MCF 10A (cell line): Measurements from ENCODE around the gene FBP1. TPM values are rescaled to one million over a fixed set of nuclear protein-coding genes. Genes with fewer than 3 reads are reported as not detected.
A peak's percentile ranks its signal among the peaks of the same experiment; 100 is the strongest.

Experiments
- BruUV-seq: library from RNA; stranded (reverse); fragments of 400-500 nt; replicated peaks from 2 replicates; lab custom pipeline; 2021; lab: Mats Ljungman, UMichigan
- CTCF ChIA-PET: fragments of 300-600 bp; sonication (Branson Sonifier 250); formaldehyde crosslinking; extraction: SDS; loops from one replicate; lab custom pipeline; 2021; ENCODE audit warnings: antibody characterized with exemption, inconsistent platforms; lab: Yijun Ruan, JAX
- POLR2A ChIA-PET: fragments of 300-600, 350-650 bp; sonication (Branson Sonifier 250); formaldehyde crosslinking; extraction: SDS; loops from one replicate; lab custom pipeline; 2020; ENCODE audit warnings: antibody characterized with exemption, inconsistent platforms; lab: Yijun Ruan, JAX
- DNase-seq: peaks from one replicate; pipeline ENCODE4 v3.0.0-alpha.2; 2018; ENCODE audit not compliant: unreplicated experiment
- H3K27ac Mint-ChIP-seq: one replicate; pipeline ENCODE4 v1.8.0; 2022; ENCODE audit warnings: mild to moderate bottlenecking, low read depth, mixed read lengths; ENCODE audit not compliant: unreplicated experiment
- H3K27me3 Mint-ChIP-seq: one replicate; pipeline ENCODE4 v1.8.0; 2022; ENCODE audit warnings: mixed read lengths; ENCODE audit not compliant: insufficient read depth, unreplicated experiment
- H3K36me3 Mint-ChIP-seq: one replicate; pipeline ENCODE4 v1.8.0; 2022; ENCODE audit warnings: mild to moderate bottlenecking, moderate library complexity, mixed read lengths; ENCODE audit not compliant: insufficient read depth, unreplicated experiment
- H3K4me1 Mint-ChIP-seq: one replicate; pipeline ENCODE4 v1.8.0; 2022; ENCODE audit warnings: mixed read lengths; ENCODE audit not compliant: insufficient read depth, unreplicated experiment
- H3K4me3 Mint-ChIP-seq: one replicate; pipeline ENCODE4 v1.8.0; 2022; ENCODE audit warnings: mild to moderate bottlenecking, moderate library complexity, mixed read lengths; ENCODE audit not compliant: unreplicated experiment
- H3K9me3 Mint-ChIP-seq: one replicate; pipeline ENCODE4 v1.8.0; 2022; ENCODE audit warnings: mixed read lengths; ENCODE audit not compliant: unreplicated experiment
- intact Hi-C: fragments of 100-400 bp; cut with micrococcal nuclease; formaldehyde crosslinking; loops from 2 replicates; pipeline ENCODE4 v1.14.1; 2022
- total RNA-seq: library from RNA; stranded (reverse); gene quantifications from 2 replicates; pipeline ENCODE4 v1.2.3, GENCODE V29; 2022
- TF ChIP-seq, protein P1 (sequence below): fragments of 200-600 bp; IDR thresholded peaks from one replicate; pipeline ENCODE4 v1.8.0; 2022; ENCODE audit warnings: antibody characterized with exemption, mild to moderate bottlenecking; ENCODE audit not compliant: unreplicated experiment

FBP1 gene
- total RNA-seq, 1 experiment from 2014 or later: not detected

DNA sequence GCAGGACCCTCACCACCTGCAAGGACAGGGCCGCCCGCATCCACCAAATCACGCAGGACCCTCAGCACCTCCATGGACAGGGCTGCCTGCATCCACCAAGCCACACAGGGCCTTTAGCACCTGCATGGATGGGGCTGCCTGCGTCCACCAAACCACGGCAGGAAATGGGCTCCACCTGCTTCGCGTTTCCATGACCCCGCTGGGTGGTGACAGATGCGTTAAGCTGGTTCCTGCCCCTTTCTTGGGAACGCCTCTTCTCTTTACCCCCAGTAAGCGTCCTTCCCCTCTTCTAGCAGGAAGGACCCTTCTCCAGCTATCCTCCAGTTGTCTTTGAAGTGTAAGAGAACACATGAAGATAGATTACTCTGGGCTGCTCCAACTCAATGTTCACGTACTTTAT lies 13.5 kb downstream of the FBP1 start:
- Mint-ChIP-seq H3K4me1 (no peaks in the 10 kb centered on the region), H3K9me3 (no peaks in the 10 kb centered on the region), H3K4me3 (no peak overlapping the region), H3K27me3 (no peaks in the 10 kb centered on the region), H3K27ac (no peak overlapping the region), H3K36me3 (no peaks in the 10 kb centered on the region)
- intact Hi-C loops: no loop called here
- ChIA-PET CTCF (no interaction called here), POLR2A (no interaction called here)
- TF ChIP-seq, protein P1, sequence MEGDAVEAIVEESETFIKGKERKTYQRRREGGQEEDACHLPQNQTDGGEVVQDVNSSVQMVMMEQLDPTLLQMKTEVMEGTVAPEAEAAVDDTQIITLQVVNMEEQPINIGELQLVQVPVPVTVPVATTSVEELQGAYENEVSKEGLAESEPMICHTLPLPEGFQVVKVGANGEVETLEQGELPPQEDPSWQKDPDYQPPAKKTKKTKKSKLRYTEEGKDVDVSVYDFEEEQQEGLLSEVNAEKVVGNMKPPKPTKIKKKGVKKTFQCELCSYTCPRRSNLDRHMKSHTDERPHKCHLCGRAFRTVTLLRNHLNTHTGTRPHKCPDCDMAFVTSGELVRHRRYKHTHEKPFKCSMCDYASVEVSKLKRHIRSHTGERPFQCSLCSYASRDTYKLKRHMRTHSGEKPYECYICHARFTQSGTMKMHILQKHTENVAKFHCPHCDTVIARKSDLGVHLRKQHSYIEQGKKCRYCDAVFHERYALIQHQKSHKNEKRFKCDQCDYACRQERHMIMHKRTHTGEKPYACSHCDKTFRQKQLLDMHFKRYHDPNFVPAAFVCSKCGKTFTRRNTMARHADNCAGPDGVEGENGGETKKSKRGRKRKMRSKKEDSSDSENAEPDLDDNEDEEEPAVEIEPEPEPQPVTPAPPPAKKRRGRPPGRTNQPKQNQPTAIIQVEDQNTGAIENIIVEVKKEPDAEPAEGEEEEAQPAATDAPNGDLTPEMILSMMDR: no peak
- BruUV-seq: no TSS peak
- no peak for DNase-seq

DNA sequence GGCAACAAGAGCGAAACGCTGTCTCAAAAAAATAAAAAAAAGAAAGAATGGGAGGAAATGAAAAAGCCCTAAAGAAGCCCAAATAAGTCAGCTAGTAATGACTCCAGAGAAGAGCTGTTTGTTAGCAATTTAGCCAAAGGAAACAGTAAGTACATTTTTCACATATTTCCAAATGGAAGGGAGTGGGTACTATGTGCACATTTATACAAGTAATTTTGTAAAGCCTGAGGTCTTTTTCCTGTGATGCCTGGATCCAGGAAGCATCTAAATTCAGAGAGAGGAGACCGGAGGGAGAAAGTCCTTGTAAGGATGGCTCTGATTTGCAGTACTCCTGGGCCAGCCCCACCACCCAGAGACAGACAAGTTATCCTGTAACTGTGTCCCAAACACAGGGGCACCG lies 14.7 kb downstream of the FBP1 start:
- no TSS peak for BruUV-seq
- CTCF ChIA-PET: no interaction called here
- Mint-ChIP-seq H3K9me3 (no peaks in the 10 kb centered on the region), H3K27ac (no peak overlapping the region), H3K4me1 (no peaks in the 10 kb centered on the region), H3K4me3 (no peak overlapping the region), H3K27me3 (no peaks in the 10 kb centered on the region), H3K36me3 (no peaks in the 10 kb centered on the region)
- TF ChIP-seq, protein P1: no peak
- POLR2A ChIA-PET: no interaction called here
- intact Hi-C loops: no loop called here
- DNase-seq: no peak

DNA sequence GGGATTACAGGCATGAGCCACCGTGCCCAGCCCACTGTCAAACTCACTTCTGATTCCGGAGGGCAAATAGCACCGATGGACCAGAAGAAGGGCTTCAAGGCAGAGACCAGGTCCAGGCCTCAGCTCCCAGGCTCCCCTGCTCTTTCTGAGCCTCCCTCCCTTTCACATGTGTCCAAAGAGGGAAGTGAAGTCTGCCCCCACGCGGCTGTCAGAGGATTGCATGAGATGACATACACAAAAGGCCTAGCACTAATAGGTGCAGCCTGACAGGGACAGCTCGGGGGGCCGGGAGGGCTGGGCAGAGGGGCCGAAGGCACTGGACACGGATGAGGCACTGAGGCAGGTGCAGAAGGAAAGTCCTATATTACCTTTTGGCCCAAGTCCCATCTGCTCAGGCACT lies 16.1 kb downstream of the FBP1 start:
- TF ChIP-seq, protein P1: no peak
- Mint-ChIP-seq H3K27me3 (no peaks in the 10 kb centered on the region), H3K36me3 (no peaks in the 10 kb centered on the region), H3K4me1 (no peaks in the 10 kb centered on the region), H3K9me3 (no peaks in the 10 kb centered on the region), H3K27ac (no peak overlapping the region), H3K4me3 (no peak overlapping the region)
- peak; percentile 31 for DNase-seq
- POLR2A ChIA-PET: no interaction called here
- intact Hi-C loops: no loop called here
- BruUV-seq: no TSS peak
- CTCF ChIA-PET: interaction anchor here (0.7 kb wide), 1 partner anchor 508 kb away, joined by 3 read pairs; no protein-coding TSS in a partner anchor

DNA sequence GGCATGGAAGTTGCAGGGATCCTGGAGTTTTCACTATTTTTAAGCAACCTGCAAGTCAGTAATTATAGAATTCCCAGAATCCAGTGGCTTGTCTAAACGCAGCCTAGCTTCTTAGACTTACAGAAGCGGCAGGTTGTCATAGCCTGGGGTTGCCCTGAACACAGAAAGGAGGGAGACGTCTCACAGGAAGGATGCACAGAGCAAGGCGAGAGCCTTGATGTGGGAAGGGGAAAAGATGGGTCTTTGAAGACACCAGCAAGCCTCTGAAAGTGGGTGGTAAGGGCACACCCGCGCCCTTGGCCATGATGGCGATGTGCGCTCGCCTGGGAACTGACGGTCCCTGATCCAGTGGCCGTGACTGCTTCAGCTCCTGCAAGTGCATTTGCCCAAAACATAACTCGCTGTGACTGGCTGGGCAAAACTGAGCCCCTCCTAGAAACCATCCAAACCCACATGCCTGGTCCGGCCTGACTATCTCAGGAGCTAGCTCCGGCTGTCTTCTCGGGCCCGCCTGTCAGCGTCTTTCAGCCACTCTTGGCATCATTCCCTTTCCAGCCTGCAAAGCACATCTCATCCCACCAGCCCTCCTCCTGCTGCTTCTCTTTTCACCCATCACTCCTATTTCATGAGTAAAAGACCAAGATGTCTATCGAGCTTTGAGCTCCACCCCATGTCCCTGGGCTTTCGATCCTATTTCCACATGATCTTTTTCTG lies 17.1 kb downstream of the FBP1 start:
- intact Hi-C loops: no loop called here
- no peak overlapping the region for H3K27ac Mint-ChIP-seq
- H3K9me3 Mint-ChIP-seq: no peaks in the 10 kb centered on the region
- POLR2A ChIA-PET: no interaction called here
- no peak overlapping the region for H3K4me3 Mint-ChIP-seq
- CTCF ChIA-PET: interaction anchor here (0.6 kb wide), 2 partner anchors 1233 to 1657 kb away, joined by 3 to 4 read pairs; no protein-coding TSS in a partner anchor
- no peak for DNase-seq
- no TSS peak for BruUV-seq
- no peaks in the 10 kb centered on the region for H3K36me3 Mint-ChIP-seq
- H3K27me3 Mint-ChIP-seq: no peaks in the 10 kb centered on the region
- TF ChIP-seq, protein P1: no peak
- no peaks in the 10 kb centered on the region for H3K4me1 Mint-ChIP-seq
